ENCODE data around the gene CDKL4. TPM values are rescaled to one million over a fixed set of nuclear protein-coding genes. Genes with fewer than 3 reads are reported as not detected.

CDKL4 gene
- total RNA-seq, 1 experiment from 2014 or later: 0.46 TPM

DNA sequence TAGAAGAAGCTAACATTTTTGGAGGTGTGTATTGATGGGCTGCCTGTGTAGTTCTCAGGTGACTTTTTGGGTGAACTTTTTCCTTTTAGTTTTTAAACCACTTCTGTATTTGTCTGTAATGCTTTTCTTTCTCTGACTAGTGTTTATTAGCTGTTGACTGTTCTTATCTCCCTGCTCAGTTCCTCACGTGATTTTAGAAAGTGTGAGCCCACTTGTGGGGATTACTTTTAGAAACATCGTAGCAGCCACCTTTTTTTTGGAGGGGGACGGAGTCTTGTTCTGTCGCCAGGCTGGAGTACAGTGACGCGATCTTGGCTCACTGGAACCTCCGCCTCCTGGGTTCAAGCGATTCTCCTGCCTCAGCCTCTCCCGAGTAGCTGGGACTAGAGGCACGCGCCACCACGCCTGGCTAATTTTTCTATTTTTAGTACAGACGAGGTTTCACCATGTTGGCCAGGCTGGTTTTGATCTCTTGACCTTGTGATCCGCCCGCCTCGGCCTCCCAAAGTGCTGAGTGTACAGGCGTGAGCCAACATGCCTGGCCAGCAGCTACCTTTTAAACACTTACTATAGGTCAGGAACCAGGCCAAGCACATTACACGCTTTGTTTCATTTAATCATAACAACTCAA is 9.2 kb upstream of the CDKL4 start:
- ATAC-seq: no peak
- Mint-ChIP-seq H3K36me3 (peaks cover 55% of the 10 kb centered on the region), H3K9me3 (peaks cover 27% of the 10 kb centered on the region), H3K4me1 (no peaks in the 10 kb centered on the region), H3K27me3 (ENCODE audit: low read depth) (no peaks in the 10 kb centered on the region), H3K4me3 (no peak overlapping the region), H3K27ac (no peak overlapping the region)
- ChIA-PET CTCF (no interaction called here), POLR2A (no interaction called here)
- DNase-seq (ENCODE audit: low spot score): no peak
- TF ChIP-seq JUN (CRISPR knock-in tag; IDR thresholded peaks at IDR 0.05) (no peak), RELA (CRISPR knock-in tag; IDR thresholded peaks at IDR 0.05; ENCODE audit: borderline replicate concordance) (no peak), SP1 (CRISPR knock-in tag; conservative IDR thresholded peaks at IDR 0.05) (no peak), MXD4 (CRISPR knock-in tag; IDR thresholded peaks at IDR 0.05; ENCODE audit: borderline replicate concordance) (no peak), ZNF232 (CRISPR knock-in tag; IDR thresholded peaks at IDR 0.05) (no peak), ZNF671 (CRISPR knock-in tag; IDR thresholded peaks at IDR 0.05) (no peak), ZSCAN18 (CRISPR knock-in tag; IDR thresholded peaks at IDR 0.05) (no peak), MYBL2 (CRISPR knock-in tag; IDR thresholded peaks at IDR 0.05) (no peak)
- TF ChIP-seq, protein P1, sequence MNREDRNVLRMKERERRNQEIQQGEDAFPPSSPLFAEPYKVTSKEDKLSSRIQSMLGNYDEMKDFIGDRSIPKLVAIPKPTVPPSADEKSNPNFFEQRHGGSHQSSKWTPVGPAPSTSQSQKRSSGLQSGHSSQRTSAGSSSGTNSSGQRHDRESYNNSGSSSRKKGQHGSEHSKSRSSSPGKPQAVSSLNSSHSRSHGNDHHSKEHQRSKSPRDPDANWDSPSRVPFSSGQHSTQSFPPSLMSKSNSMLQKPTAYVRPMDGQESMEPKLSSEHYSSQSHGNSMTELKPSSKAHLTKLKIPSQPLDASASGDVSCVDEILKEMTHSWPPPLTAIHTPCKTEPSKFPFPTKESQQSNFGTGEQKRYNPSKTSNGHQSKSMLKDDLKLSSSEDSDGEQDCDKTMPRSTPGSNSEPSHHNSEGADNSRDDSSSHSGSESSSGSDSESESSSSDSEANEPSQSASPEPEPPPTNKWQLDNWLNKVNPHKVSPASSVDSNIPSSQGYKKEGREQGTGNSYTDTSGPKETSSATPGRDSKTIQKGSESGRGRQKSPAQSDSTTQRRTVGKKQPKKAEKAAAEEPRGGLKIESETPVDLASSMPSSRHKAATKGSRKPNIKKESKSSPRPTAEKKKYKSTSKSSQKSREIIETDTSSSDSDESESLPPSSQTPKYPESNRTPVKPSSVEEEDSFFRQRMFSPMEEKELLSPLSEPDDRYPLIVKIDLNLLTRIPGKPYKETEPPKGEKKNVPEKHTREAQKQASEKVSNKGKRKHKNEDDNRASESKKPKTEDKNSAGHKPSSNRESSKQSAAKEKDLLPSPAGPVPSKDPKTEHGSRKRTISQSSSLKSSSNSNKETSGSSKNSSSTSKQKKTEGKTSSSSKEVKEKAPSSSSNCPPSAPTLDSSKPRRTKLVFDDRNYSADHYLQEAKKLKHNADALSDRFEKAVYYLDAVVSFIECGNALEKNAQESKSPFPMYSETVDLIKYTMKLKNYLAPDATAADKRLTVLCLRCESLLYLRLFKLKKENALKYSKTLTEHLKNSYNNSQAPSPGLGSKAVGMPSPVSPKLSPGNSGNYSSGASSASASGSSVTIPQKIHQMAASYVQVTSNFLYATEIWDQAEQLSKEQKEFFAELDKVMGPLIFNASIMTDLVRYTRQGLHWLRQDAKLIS (CRISPR knock-in tag; IDR thresholded peaks at IDR 0.05; ENCODE audit: borderline replicate concordance): no peak
- TF ChIP-seq, protein P2, sequence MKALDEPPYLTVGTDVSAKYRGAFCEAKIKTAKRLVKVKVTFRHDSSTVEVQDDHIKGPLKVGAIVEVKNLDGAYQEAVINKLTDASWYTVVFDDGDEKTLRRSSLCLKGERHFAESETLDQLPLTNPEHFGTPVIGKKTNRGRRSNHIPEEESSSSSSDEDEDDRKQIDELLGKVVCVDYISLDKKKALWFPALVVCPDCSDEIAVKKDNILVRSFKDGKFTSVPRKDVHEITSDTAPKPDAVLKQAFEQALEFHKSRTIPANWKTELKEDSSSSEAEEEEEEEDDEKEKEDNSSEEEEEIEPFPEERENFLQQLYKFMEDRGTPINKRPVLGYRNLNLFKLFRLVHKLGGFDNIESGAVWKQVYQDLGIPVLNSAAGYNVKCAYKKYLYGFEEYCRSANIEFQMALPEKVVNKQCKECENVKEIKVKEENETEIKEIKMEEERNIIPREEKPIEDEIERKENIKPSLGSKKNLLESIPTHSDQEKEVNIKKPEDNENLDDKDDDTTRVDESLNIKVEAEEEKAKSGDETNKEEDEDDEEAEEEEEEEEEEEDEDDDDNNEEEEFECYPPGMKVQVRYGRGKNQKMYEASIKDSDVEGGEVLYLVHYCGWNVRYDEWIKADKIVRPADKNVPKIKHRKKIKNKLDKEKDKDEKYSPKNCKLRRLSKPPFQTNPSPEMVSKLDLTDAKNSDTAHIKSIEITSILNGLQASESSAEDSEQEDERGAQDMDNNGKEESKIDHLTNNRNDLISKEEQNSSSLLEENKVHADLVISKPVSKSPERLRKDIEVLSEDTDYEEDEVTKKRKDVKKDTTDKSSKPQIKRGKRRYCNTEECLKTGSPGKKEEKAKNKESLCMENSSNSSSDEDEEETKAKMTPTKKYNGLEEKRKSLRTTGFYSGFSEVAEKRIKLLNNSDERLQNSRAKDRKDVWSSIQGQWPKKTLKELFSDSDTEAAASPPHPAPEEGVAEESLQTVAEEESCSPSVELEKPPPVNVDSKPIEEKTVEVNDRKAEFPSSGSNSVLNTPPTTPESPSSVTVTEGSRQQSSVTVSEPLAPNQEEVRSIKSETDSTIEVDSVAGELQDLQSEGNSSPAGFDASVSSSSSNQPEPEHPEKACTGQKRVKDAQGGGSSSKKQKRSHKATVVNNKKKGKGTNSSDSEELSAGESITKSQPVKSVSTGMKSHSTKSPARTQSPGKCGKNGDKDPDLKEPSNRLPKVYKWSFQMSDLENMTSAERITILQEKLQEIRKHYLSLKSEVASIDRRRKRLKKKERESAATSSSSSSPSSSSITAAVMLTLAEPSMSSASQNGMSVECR (CRISPR knock-in tag; IDR thresholded peaks at IDR 0.05; ENCODE audit: borderline replicate concordance): no peak

- H3K27ac Mint-ChIP-seq: no peak overlapping the region
- ATAC-seq: no peak
- no peak overlapping the region for H3K4me3 Mint-ChIP-seq
- peaks cover 31% of the 10 kb centered on the region for H3K9me3 Mint-ChIP-seq
- peaks cover 10% of the 10 kb centered on the region for H3K4me1 Mint-ChIP-seq
- H3K36me3 Mint-ChIP-seq: peaks cover 35% of the 10 kb centered on the region
- no peaks in the 10 kb centered on the region for H3K27me3 Mint-ChIP-seq (ENCODE audit: low read depth)
- CTCF ChIA-PET: no interaction called here
- no peak for DNase-seq (ENCODE audit: low spot score)
- POLR2A ChIA-PET: interaction anchor here (0.6 kb wide), 1 partner anchor 111 kb away, joined by 3 read pairs; no protein-coding TSS in a partner anchor
- TF ChIP-seq NFATC4 (CRISPR knock-in tag; IDR thresholded peaks at IDR 0.05) (no peak), ZNF263 (CRISPR knock-in tag; IDR thresholded peaks at IDR 0.05; ENCODE audit: low read depth) (no peak), SOX15 (CRISPR knock-in tag; IDR thresholded peaks at IDR 0.05) (no peak), FOXP1 (CRISPR knock-in tag; IDR thresholded peaks at IDR 0.05; ENCODE audit: borderline replicate concordance) (no peak), TP53 (CRISPR knock-in tag; IDR thresholded peaks at IDR 0.05) (no peak), CREM (CRISPR knock-in tag; IDR thresholded peaks at IDR 0.05) (no peak), ZNF423 (CRISPR knock-in tag; IDR thresholded peaks at IDR 0.05) (no peak), MXD4 (CRISPR knock-in tag; IDR thresholded peaks at IDR 0.05; ENCODE audit: borderline replicate concordance) (no peak)
- TF ChIP-seq, protein P3, sequence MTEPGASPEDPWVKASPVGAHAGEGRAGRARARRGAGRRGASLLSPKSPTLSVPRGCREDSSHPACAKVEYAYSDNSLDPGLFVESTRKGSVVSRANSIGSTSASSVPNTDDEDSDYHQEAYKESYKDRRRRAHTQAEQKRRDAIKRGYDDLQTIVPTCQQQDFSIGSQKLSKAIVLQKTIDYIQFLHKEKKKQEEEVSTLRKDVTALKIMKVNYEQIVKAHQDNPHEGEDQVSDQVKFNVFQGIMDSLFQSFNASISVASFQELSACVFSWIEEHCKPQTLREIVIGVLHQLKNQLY (CRISPR knock-in tag; IDR thresholded peaks at IDR 0.05): no peak
- TF ChIP-seq, protein P4, sequence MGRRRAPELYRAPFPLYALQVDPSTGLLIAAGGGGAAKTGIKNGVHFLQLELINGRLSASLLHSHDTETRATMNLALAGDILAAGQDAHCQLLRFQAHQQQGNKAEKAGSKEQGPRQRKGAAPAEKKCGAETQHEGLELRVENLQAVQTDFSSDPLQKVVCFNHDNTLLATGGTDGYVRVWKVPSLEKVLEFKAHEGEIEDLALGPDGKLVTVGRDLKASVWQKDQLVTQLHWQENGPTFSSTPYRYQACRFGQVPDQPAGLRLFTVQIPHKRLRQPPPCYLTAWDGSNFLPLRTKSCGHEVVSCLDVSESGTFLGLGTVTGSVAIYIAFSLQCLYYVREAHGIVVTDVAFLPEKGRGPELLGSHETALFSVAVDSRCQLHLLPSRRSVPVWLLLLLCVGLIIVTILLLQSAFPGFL (CRISPR knock-in tag; IDR thresholded peaks at IDR 0.05; ENCODE audit: borderline replicate concordance): no peak
- TF ChIP-seq, protein P5, sequence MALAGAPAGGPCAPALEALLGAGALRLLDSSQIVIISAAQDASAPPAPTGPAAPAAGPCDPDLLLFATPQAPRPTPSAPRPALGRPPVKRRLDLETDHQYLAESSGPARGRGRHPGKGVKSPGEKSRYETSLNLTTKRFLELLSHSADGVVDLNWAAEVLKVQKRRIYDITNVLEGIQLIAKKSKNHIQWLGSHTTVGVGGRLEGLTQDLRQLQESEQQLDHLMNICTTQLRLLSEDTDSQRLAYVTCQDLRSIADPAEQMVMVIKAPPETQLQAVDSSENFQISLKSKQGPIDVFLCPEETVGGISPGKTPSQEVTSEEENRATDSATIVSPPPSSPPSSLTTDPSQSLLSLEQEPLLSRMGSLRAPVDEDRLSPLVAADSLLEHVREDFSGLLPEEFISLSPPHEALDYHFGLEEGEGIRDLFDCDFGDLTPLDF (CRISPR knock-in tag; IDR thresholded peaks at IDR 0.05): no peak
- TF ChIP-seq, protein P6, sequence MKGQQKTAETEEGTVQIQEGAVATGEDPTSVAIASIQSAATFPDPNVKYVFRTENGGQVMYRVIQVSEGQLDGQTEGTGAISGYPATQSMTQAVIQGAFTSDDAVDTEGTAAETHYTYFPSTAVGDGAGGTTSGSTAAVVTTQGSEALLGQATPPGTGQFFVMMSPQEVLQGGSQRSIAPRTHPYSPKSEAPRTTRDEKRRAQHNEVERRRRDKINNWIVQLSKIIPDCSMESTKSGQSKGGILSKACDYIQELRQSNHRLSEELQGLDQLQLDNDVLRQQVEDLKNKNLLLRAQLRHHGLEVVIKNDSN (CRISPR knock-in tag; IDR thresholded peaks at IDR 0.05): no peak
Measured at GRCh38 chr2:39247512-39248043, 3.8 kb upstream of the CDKL4 start.

Measured in WTC11 (cell line).